BE2C (cell line): ENCODE measurements around the gene RNF11.
A peak's percentile ranks its signal among the peaks of the same experiment; 100 is the strongest.

Experiments
- DNase-seq: peaks from one replicate; pipeline ENCODE4 v3.0.0-alpha.2; 2020
- H3K27me3 ChIP-seq: fragments of 250-450 bp; sonication (Bioruptor Pico); 2 replicates; pipeline ENCODE4 v1.5.1; 2020; ENCODE audit warnings: mild to moderate bottlenecking
- H3K36me3 ChIP-seq: fragments of 250-450 bp; sonication (Bioruptor Pico); 2 replicates; pipeline ENCODE4 v1.5.1; 2020; ENCODE audit warnings: mild to moderate bottlenecking
- H3K4me1 ChIP-seq: fragments of 250-450 bp; sonication (Bioruptor Pico); 2 replicates; pipeline ENCODE4 v1.5.1; 2020
- H3K4me3 ChIP-seq: 2 replicates; pipeline ENCODE4 v1.5.1; 2011; ENCODE audit warnings: low read depth, low read length
- H3K9me3 ChIP-seq: fragments of 250-450 bp; sonication (Bioruptor Pico); 2 replicates; pipeline ENCODE4 v1.5.1; 2020
- CTCF ChIP-seq: IDR thresholded peaks from 2 replicates; pipeline ENCODE4 v1.5.1; 2012; ENCODE audit warnings: mild to moderate bottlenecking, low read depth, low read length

The RNF11 gene

GRCh38 chr1:51203121-51203873 is 32.8 kb upstream of the RNF11 start:
- H3K27me3 ChIP-seq, result no peaks in the 10 kb centered on the region
- no peaks in the 10 kb centered on the region for H3K9me3 ChIP-seq
- TF ChIP-seq CTCF, result no peak
- H3K36me3 ChIP-seq, result no peaks in the 10 kb centered on the region
- H3K4me1 ChIP-seq, result no peaks in the 10 kb centered on the region
- DNase-seq, result peak; percentile 12
- H3K4me3 ChIP-seq, result no peak overlapping the region

- DNase-seq, result no peak
- Histone ChIP-seq H3K4me3 (no peak overlapping the region), H3K36me3 (no peaks in the 10 kb centered on the region), H3K27me3 (no peaks in the 10 kb centered on the region), H3K4me1 (no peaks in the 10 kb centered on the region), H3K9me3 (no peaks in the 10 kb centered on the region)
- no peak for TF ChIP-seq CTCF
These were observed 32.2 kb upstream of the RNF11 start for GRCh38 chr1:51203874-51204245.

GRCh38 chr1:51210055-51210454 is 26.0 kb upstream of the RNF11 start:
- Histone ChIP-seq H3K4me1 (no peaks in the 10 kb centered on the region), H3K4me3 (no peak overlapping the region), H3K36me3 (no peaks in the 10 kb centered on the region), H3K9me3 (no peaks in the 10 kb centered on the region), H3K27me3 (no peaks in the 10 kb centered on the region)
- no peak for DNase-seq
- no peak for TF ChIP-seq CTCF

GRCh38 chr1:51210676-51211075 is 25.4 kb upstream of the RNF11 start:
- Histone ChIP-seq H3K27me3 (no peaks in the 10 kb centered on the region), H3K4me3 (no peak overlapping the region), H3K36me3 (no peaks in the 10 kb centered on the region), H3K9me3 (no peaks in the 10 kb centered on the region), H3K4me1 (no peaks in the 10 kb centered on the region)
- TF ChIP-seq CTCF, result no peak
- DNase-seq, result no peak

GRCh38 chr1:51214615-51215131 is 21.4 kb upstream of the RNF11 start:
- H3K27me3 ChIP-seq, result no peaks in the 10 kb centered on the region
- no peaks in the 10 kb centered on the region for H3K4me1 ChIP-seq
- no peaks in the 10 kb centered on the region for H3K36me3 ChIP-seq
- no peaks in the 10 kb centered on the region for H3K9me3 ChIP-seq
- TF ChIP-seq CTCF, result no peak
- no peak overlapping the region for H3K4me3 ChIP-seq
- no peak for DNase-seq

GRCh38 chr1:51215169-51215568 is 20.9 kb upstream of the RNF11 start:
- TF ChIP-seq CTCF, result no peak
- H3K9me3 ChIP-seq, result no peaks in the 10 kb centered on the region
- no peak overlapping the region for H3K4me3 ChIP-seq
- no peaks in the 10 kb centered on the region for H3K27me3 ChIP-seq
- DNase-seq, result no peak
- no peaks in the 10 kb centered on the region for H3K36me3 ChIP-seq
- no peaks in the 10 kb centered on the region for H3K4me1 ChIP-seq
